HG03103 (cell line): ENCODE data around the gene HDGF.

Experiments used
- ATAC-seq: cut with Tn5 transposase; IDR thresholded peaks from one replicate; pipeline ENCODE4 v1.9.1; 2021; ENCODE audit warnings: low read depth; ENCODE audit not compliant: unreplicated experiment

Gene HDGF

DNA sequence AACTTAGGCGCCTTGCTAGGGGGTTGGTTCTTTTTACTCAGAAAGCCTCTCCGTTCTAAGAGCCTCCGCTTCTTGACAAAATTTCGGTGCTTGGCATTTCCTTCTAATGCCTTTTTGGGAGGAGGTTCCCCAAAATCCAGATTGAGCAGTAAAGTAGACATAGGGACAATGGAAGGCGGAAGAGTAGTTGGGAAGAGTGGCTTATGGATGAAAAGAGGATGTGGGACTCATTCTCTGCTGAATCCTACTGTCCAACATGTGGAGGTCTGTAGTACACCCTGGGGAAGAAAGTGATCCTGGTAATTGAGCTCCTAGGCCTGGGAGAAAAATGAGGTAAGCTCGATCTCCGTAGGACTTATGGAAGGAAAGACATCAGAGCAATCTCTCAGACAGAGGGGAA lies 24.0 kb downstream of the HDGF start:
- no peak for ATAC-seq

DNA sequence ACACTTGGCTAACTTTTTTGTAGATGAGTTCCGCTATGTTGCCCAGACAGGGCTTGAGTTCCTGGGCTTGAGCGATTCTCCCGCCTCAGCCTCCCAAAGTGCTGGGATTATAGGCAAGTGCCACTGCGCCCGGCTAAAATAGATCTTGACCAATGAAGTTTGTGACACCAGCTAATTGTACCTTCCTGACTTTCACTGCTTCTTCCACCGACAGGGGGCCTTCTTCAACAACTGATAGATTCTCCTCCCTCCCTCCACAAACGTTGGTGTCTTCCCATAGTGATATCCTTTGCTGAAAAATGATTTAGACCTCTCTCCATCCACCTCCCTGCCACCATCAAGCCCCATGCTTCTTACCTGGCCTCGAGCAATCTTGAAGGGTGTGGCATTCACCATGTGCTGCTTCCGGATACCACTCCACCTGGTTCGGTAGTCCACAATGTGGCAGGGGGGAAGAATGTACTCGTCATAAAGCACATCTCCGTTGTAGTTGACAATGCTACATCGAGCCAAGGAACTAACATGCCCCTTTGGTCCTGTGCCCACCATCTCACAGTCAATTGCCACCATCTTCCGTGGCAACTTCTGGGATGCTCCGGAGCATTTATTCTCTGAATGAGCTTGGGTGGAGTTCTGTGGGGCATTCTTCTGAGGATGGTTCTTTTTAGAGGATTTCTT lies 24.8 kb downstream of the HDGF start:
- no peak for ATAC-seq

DNA sequence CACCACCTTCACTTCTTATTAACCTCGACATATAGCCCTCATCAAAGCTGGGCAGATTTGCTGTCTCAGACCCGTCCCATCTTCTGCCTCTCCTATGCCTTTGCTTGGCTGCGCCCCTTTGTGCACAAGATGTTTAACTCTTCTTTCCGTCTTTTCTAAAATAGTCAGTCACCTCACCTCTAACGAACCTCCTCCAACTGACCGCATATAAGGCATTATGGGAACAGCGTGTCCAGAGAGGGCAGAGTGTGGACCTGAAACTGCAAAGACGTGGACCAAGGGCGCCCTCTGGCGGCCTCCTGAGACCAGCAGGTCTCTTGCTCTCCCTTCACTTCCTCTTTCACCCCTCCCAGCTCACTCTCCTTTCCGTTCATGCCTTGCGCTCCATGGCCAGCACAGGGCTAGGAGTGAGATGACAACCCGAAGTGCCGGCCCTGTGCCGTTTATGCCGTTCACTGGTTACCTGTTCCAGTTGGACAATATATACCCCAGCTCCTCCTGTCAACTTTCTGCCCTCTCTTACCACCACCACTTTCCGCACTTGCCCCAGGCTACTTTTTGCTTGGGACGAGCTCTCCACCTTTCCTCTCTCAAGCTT lies 25.7 kb downstream of the HDGF start:
- ATAC-seq = no peak

DNA sequence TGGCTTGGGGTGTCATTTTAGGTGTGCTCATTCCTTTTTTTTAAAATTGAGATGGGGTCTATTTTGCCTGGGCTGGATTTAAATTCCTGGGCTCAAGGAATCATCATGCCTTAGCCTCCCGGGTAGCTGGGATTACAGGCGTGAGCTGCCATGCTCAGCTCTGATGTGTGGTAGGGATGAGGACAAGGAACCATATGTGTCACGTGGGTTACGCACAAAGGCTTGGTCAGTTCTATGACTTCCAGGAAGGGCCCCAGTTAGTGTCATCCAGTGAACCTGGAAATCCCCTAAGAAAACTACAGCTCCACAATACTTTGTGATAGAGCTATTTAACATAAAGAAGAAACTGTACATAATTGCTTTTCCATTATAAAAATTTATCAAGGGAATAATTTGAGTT lies 29.9 kb downstream of the HDGF start:
- ATAC-seq = no peak

DNA sequence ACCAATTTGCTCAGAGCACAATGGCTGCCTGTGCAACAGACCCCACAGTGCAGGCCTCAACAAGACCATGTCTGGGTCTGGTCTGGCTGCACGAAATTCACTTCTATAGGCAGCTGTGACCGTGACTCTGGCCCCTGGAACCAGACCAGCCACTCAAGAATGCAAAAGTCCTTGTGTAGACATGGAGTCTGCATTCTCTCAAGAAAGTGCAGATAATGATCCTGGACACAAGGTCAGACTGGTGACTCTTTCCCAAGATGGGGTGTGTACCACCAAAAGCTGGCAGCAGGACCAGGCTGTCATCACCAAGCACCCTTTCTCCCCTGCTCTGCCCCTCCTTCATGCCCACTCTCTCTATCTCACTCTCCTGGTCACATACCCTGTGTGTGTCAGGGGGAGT lies 30.3 kb downstream of the HDGF start:
- no peak for ATAC-seq

DNA sequence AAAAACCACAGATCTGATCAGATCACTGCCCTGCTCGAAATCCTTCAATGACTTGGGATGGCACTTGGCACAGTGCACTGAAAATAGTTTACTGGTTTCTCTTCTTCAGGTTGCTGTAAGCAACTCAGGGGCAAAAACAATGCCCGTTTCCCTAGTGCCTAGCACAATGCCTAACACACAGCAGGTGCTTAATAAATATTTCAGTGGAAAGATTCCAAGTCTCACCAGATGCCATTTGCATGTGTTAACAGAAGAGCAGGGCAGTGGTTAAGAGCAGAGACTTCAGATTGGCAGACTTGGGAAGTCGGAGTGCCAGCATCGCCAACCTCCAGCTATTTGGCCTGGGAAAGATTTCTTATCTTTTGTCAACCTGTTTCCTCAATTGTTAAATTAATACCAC lies 34.1 kb downstream of the HDGF start:
- no peak for ATAC-seq

DNA sequence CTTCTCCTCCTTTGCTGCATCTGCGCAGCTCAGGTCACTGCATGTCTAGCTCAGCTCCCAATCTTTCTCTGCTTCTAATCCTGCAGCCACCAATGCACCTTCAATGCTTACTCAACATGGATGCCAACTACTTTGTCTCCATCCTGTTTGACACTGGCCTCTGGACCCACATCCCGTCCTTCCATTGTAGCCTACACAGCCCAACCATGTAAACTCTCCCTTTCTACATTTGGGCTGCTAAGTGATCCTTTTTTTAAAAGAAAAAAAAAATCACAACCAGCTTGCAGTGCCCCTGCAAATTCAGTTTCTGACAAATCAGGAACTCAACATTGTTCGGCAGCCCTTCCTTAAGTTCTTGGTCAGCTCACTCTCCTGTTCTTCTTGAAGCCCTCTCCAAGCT lies 36.6 kb downstream of the HDGF start:
- ATAC-seq = no peak

DNA sequence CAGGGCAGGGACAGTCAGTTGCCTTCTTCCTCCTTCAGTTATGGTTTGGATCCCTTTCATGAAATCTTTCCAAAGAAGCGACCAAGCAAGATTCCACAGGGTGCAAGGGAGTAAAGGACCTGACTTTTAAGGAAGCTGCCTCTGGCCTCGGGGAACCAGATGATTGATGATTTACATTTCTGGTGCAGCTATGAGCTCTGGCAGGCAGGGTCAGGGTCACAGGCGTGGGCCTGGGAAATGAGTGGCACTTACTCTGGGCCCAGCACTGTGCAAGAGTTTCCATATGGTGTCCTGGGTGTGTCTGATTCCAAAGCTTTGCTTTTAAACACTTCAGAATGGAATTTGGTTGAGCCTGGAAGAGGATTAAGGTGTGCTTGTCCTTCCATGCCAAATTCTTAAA lies 38.8 kb downstream of the HDGF start:
- ATAC-seq = no peak

DNA sequence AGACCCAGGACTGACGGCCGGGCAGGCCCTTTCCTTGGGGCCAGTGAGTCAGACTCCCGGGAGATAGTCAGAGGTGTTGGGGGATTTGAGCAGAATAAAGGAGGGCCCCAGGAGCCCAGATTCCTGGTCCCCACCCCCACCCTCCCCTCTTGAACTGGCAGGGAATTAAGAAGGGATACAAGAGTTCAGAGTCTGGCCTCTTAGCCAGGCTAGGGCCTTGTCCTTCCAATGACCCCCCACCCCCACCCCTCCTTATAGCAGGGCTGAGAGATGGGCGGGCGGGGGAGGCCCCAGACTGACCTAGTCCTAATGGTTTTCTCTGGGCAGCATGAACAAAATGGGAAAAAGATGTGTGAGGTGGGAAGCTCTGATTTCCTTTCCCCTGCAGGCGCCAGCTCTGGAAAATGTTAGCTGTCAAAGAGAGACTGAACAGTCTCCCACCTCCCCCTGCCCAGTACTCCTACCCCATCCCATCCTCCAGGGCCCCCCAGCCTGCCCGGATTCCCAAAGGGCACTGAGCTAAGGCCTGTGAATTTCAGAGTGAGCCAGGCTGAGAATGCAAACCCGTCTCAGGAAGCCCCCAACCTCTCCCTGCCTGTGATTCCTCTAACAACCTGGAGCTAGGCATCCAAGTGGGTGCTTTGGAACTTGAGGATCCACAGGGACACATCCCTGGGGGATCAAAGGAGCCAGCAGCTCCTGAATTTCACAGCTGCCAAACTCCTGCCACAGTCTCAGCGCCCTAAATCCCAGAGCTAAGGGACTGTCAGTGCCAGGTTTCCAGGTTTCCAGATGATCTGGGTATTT lies 40.3 kb downstream of the HDGF start:
- no peak for ATAC-seq

DNA sequence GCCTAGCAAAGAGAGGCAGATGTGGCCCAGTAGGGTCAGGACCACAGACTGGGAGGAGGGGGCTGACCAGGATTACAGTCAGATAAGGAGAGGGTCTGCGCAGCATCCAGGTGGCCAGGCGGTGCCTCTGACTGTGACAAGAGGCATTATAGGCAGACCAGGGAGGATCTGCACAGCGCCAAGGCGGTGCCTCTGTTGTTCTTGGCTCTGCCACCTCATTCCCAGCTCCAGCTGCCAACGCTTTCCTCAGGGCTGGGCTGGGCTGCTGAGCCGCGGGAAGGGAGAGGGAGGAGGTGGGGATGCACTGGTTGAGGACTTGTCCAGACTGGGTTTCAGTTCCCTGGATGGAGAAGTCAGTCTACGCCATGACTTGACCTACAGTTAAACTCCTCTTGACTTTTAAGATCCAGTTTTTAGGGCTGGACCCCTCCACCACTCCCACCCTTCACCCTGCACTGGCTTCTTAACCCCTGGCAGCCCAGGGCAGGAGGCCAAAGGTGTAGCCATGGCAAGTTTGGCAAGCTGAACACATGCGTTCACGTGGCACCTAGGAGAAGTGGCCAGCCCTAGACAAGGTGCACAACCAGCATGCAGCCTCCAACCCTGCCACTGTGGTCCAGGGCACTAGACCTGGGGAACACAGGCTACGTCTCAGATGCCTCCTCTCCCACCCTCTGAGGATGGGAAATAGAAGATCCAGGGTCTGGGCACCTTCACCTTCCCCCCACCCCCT lies 41.6 kb downstream of the HDGF start:
- ATAC-seq = no peak

DNA sequence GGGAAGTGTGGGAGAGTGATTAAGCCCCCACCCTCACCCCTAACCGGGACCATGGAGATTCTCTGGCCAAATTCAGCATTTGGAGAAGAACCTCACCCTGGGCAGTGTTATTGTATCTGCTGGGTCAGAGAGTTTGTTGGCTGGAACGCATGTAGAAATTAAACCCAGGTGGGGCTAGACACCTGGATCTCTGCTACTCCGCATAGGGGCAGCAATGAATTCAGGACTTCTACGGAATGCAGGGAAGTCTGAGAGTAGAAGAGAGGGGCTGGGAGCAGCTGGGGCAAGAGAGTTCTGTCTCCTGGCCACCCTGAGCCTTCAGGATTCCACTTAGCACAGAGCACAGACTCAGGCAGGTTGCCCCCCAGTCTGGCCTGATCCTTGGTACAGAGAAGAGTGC lies 42.4 kb downstream of the HDGF start:
- ATAC-seq = no peak

DNA sequence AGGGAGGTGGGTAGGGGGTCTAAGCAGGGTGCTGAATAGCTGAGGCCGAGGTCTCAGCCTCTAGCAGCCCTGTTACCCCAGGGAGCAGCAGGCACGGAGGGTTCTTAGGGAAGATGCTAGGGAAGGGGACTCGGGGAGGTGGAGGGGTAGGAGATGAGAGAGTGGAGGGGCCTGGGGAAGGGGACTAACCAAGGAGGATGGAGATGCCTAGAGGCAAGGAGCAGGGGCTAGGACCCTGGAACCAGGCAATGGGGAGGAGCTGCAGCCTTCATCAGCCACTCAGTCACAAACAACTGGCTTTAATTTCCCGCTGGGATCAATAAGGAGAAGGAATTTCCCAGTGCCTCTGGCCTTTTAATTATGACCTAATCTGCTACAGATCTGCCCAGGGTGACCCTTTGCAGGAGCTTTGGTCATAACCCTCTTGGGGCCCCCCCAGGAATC lies 43.2 kb downstream of the HDGF start:
- no peak for ATAC-seq

DNA sequence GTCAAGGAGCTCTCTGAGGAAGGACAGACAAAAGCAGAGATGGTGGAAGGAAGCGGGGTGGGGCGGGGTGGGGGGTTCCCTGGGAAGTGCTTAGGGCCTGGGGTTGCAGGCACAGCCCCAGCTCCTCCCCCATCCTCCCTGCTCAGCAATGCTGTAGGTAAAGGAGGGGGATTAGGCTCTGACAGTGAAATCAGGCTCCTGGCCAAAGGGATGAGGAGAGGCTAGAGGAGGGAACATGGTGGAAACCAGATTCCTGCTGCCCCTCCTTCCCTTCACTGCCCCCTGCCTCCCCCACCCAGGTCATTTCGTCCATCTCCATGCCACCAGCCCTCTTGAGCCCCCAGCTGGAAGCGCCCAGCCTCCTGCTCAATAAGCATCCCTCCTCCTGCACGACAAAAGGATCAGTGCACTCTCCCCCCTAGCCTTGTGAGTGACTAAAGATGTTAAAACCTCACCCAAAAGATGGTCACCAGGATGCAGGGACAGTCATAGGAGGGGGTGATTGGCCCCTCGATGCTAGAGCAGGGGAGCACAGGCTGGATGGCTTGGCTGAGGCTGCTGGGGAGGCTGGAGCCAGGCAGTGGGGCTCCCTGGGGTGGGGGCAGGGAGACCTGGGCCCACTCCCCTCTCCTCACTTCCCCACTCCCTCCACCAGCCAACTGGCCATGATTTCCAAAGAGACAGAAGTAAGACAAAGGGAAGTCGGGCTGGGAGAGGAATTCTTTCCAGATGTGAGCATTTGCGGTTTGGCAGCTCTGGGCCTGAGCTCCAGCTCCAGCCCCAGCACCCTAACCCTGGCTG lies 43.9 kb downstream of the HDGF start:
- no peak for ATAC-seq

DNA sequence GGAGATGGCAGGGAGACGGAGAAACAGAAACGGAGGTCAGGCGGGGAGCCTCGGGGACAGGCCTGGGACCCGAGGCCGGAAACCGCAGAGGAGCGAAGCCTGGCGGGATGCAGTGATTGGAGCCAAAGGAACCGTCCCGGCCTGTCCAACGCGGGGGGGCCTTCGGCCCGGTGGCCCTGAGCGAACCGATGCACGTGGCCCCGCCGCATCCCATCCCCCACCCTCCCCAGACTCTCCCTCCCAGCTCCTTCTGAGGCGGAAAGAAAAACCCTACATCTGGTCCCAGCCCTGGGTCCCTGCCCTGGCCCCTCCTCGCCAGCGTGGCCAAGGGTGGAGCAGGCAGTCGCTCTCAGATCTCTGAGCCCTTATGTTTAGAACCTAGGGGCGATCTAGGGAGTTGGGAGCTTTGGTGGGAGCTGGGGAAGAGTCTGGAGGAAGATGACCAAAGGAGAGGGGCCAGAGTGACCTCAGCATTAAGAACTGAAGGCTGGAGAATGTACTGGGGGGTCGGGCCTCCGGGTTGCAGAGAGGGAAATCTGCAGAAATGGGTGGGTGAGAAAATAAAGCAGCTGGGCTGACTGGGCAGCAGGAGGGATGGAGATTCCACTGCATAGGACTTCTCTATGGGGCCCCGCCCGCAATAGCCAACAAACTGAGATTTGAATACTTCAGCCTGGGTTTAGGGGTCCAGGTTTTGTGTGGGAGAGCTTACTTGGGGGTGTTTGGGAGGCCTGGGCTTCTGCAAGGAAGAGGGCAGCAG lies 44.6 kb downstream of the HDGF start:
- ATAC-seq = no peak

DNA sequence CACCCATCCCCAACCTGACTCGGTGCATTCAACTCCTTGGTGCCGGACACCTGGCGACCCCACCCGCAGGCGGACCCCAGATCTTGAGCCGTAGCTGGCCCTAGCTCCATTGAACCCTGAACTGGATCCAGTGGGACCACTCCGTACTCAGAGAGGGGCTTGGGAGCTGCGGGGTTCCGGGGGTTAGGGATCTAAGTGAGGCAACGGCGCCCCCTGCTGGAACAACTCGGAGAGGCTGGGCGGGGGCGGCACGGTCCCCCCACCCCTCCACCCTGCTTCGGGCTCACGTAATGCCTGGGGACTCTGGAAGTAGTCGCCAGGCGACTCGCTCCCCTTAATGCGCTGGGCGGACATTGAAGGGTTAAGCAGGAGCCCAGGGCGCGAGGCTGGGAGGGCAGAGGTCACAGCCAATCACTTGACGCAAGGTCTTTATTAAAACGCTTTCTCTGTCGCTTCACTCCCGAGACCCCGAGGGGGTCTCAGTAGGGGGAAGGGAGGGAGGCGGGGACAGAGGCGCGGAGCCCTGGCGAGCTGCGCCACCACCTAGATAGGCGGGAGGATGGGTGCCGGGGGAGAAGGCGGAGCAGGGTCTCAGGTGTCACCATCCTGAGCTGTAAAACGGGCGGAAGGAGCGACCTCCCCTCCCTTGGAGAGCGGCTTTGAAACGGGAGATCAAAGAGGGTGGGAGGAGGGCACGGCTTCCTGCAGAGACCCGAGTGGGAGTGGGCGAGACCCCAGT lies 45.4 kb downstream of the HDGF start:
- no peak for ATAC-seq

DNA sequence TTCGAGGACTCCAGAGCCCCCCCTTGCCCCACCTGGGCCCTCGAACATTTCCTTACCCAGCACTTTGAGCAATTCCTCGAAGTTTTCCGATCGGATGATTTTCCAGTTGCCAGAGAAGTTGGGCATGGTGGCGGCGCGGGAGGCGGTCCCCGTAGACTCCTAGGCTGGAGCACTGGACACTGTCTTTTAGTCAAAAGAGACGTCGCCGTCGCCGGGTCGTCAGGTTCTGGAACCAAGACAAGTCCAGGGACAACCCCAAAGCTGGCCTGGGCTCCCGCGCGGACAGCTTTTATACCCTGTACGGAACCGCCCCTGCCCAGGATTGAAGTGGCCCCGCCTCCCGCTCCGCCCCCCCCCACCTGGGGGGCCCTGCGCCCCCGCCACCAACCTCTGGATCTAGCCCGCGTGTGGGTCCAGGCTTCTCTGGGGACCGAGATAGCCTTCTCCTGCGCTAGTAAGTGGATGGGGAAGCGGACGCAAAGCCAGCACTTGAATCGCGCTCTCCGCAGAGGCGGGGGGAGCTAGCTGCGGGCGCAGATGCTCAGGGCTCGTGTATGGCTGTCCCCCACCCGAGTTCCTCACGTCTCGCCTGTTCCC lies 46.1 kb downstream of the HDGF start, which contains the start of gene CRABP2:
Gene CRABP2 (minus strand): TSS at position 263 of the 597 bp plus-strand sequence. CDS start 137 bp downstream, at position 126.
- ATAC-seq = no peak

DNA sequence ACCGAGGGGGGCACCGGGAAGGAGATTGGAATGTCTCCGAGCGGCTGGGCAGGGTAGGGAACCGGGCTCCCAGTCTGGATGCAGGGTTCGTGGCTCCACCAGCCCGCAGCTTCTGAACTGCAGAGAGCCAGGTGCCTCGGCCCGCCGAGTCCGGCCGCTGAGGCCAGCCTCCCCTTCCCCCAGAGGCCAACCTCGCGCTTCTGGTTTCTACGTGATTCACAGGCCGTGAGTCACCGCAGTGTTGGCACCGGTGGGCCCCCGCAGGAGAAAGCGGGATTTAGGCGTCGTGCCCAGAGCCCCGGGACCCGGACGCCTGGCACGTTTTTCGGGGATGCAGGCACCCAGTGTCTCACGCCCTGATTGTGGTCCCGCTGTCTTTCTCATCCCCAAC lies 46.5 kb downstream of the HDGF start:
- no peak for ATAC-seq

DNA sequence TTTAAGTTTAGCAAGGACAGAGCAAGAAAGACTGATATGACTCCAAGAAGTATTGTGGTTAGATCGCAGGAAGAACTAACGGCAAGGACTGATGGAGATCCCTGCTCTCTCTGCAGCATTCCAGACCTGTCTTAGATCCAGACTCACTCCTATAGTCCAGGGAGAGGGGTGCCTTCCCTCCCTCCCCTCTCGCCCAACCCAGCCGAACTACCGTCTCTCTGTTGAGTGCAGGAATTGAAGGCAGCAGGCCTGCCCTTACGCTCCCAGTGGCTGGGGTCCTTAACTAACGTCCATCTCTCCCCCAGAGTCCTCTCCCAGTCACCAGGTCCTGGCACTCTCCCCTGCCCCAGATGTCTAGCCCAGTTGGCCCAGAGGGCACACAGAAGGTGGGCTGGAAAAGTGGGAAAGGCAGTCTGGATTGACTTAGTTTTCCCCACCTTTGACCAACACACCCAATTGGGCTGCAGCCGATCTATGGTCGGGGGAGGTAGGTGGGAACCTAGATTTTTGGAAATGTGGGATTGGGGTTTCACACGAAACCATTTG lies 47.2 kb downstream of the HDGF start:
- ATAC-seq = no peak
